SK-N-SH (cell line): ENCODE measurements around the gene SLC6A3.

ENCODE experiments used
- ELF1 ChIP-seq: IDR thresholded peaks from 2 replicates; pipeline ENCODE4 v1.4.0; 2012
- EP300 ChIP-seq, 2 experiments: IDR thresholded peaks; 2 replicates each; pipeline versions ENCODE4 v1.4.0 to v1.6.1; 2012; ENCODE audit warnings: borderline replicate concordance in 1 of 2, low read depth in 1 of 2, low read length in 1 of 2
- EZH2phosphoT487 ChIP-seq: fragments of 200-600 bp; sonication (generic); IDR thresholded peaks from 2 replicates; pipeline ENCODE4 v1.6.1; 2017; ENCODE audit warnings: low read depth, mixed run types, mild to moderate bottlenecking, antibody characterized with exemption, moderate library complexity, borderline replicate concordance
- FOXJ3 ChIP-seq: sonication (generic); formaldehyde crosslinking; IDR thresholded peaks from 2 replicates; pipeline ENCODE4 v1.5.1; 2020; ENCODE audit warnings: mild to moderate bottlenecking, missing genetic modification reagents
- FOXM1 ChIP-seq: IDR thresholded peaks from 2 replicates; pipeline ENCODE4 v1.4.0; 2012; ENCODE audit warnings: low read depth, mild to moderate bottlenecking
- GABPA ChIP-seq: IDR thresholded peaks from 2 replicates; pipeline ENCODE4 v1.4.0; 2012; ENCODE audit warnings: low read depth, mild to moderate bottlenecking
- JUND ChIP-seq: IDR thresholded peaks from 2 replicates; pipeline ENCODE4 v1.4.0; 2012
- NRF1 ChIP-seq: IDR thresholded peaks from 2 replicates; pipeline ENCODE4 v1.6.1; 2012; ENCODE audit warnings: low read depth, mild to moderate bottlenecking, low read length
- POLR2AphosphoS5 ChIP-seq: IDR thresholded peaks from 2 replicates; pipeline ENCODE4 v1.6.1; 2012; ENCODE audit warnings: low read depth, low read length
- RXRA ChIP-seq: IDR thresholded peaks from 2 replicates; pipeline ENCODE4 v1.4.0; 2012; ENCODE audit warnings: low read depth, mild to moderate bottlenecking, borderline replicate concordance
- TAF1 ChIP-seq: IDR thresholded peaks from 2 replicates; pipeline ENCODE4 v1.6.1; 2012; ENCODE audit warnings: low read depth, mild to moderate bottlenecking, low read length, moderate library complexity, borderline replicate concordance
- YY1 ChIP-seq: IDR thresholded peaks from 2 replicates; pipeline ENCODE4 v1.4.0; 2012; ENCODE audit warnings: low read depth, mild to moderate bottlenecking
- TF ChIP-seq, protein P1 (sequence below): fragments of 200-600 bp; sonication (generic); IDR thresholded peaks from 2 replicates; pipeline ENCODE4 v1.6.1; 2017; ENCODE audit warnings: antibody characterized with exemption, mild to moderate bottlenecking, moderate library complexity
- TF ChIP-seq, protein P2 (sequence below): fragments of 150-350 bp; IDR thresholded peaks from 2 replicates; pipeline ENCODE4 v1.6.1; 2017; ENCODE audit warnings: antibody characterized with exemption, low read length, low read depth, borderline replicate concordance

DNA sequence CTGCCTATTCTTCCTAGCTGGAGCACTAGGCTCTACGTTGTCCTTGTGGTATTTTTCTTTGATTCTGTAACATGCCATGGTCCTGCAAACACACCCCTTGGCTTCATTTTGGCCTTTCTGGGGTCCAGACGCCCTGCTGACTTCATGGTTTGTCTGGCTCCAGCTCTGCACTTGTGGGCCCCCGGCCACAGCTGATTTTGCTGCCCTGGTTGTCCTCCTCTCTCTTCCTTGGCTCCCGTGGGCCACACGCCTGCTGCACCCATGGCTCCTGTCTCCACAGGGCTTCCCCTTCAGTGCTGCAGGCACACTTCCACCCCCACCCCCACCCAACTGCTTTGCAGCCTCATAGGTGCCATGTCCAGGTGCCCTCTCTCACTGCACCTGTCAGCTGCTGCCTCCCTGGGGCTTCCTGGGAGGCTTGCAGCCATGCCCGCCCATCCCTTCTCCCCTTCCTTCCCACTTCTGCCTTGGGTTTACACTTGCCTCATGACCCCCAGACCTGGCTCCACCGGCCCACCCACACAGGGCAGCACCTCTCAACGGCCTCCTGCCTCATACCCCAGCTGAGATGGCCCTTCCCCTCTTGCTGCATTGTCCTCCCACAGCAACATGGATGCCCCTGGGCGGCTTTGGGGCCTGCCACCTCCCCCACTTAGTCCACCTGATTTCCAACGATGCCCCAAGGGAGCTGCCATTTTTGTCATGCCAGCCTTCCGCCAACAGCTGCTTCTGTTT is 25.6 kb downstream of the SLC6A3 start:
- TF ChIP-seq, protein P1, sequence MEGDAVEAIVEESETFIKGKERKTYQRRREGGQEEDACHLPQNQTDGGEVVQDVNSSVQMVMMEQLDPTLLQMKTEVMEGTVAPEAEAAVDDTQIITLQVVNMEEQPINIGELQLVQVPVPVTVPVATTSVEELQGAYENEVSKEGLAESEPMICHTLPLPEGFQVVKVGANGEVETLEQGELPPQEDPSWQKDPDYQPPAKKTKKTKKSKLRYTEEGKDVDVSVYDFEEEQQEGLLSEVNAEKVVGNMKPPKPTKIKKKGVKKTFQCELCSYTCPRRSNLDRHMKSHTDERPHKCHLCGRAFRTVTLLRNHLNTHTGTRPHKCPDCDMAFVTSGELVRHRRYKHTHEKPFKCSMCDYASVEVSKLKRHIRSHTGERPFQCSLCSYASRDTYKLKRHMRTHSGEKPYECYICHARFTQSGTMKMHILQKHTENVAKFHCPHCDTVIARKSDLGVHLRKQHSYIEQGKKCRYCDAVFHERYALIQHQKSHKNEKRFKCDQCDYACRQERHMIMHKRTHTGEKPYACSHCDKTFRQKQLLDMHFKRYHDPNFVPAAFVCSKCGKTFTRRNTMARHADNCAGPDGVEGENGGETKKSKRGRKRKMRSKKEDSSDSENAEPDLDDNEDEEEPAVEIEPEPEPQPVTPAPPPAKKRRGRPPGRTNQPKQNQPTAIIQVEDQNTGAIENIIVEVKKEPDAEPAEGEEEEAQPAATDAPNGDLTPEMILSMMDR, result no peak
- TF ChIP-seq, protein P2, sequence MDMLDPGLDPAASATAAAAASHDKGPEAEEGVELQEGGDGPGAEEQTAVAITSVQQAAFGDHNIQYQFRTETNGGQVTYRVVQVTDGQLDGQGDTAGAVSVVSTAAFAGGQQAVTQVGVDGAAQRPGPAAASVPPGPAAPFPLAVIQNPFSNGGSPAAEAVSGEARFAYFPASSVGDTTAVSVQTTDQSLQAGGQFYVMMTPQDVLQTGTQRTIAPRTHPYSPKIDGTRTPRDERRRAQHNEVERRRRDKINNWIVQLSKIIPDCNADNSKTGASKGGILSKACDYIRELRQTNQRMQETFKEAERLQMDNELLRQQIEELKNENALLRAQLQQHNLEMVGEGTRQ, result no peak
- TF ChIP-seq EP300 (IDR thresholded peaks at IDR 0.05; ENCODE audit: borderline replicate concordance in 1 of 2, low read depth in 1 of 2, low read length in 1 of 2), result no peak
- TF ChIP-seq POLR2AphosphoS5, result no peak
- TF ChIP-seq ELF1, result no peak
- TF ChIP-seq FOXM1, result no peak
- no peak for TF ChIP-seq TAF1
- no peak for TF ChIP-seq GABPA
- TF ChIP-seq YY1, result no peak
- TF ChIP-seq JUND, result no peak
- TF ChIP-seq EZH2phosphoT487, result no peak
- TF ChIP-seq RXRA, result no peak
- TF ChIP-seq FOXJ3 (CRISPR knock-in tag), result no peak
- TF ChIP-seq NRF1, result no peak
